IPS DF 6.9 (cell line): ENCODE data around the gene JARID2.

Source experiments
- DNase-seq: peaks from one replicate; pipeline ENCODE4 v3.0.0-alpha.2; 2013; ENCODE audit warnings: low read depth, low spot score
- H3K27ac ChIP-seq: one replicate; pipeline ENCODE4 v1.5.1; 2013; ENCODE audit warnings: low read length, control low read depth
- H3K27me3 ChIP-seq: 2 replicates; pipeline ENCODE4 v1.6.1; 2013; ENCODE audit warnings: mild to moderate bottlenecking, low read length; ENCODE audit not compliant: control insufficient read depth, insufficient read depth
- H3K36me3 ChIP-seq: 2 replicates; pipeline ENCODE4 v1.6.1; 2013; ENCODE audit warnings: low read length; ENCODE audit not compliant: control insufficient read depth, insufficient read depth
- H3K4me1 ChIP-seq: 2 replicates; pipeline ENCODE4 v1.6.1; 2013; ENCODE audit warnings: low read length; ENCODE audit not compliant: control insufficient read depth, insufficient read depth
- H3K4me3 ChIP-seq: 2 replicates; pipeline ENCODE4 v1.5.1; 2013; ENCODE audit warnings: mild to moderate bottlenecking, low read length
- H3K9me3 ChIP-seq: 2 replicates; pipeline ENCODE4 v1.6.1; 2013; ENCODE audit warnings: low read length, inconsistent platforms; ENCODE audit not compliant: control insufficient read depth, insufficient read depth
- WGBS: extraction: QIAGEN DNeasy Blood & Tissue Kit; methylation state at CpG from one replicate; pipeline ENCODE4 v1.1.7; 2013; ENCODE audit warnings: mixed read lengths, missing lambda C conversion rate; ENCODE audit not compliant: insufficient read length, insufficient coverage; 5-methylcytosine and 5-hydroxymethylcytosine counted together

Gene JARID2

GRCh38 chr6:15363523-15364400, 117.9 kb downstream of the JARID2 start:
- peaks cover 8% of the 10 kb centered on the region; the same call in 1 of the 2 replicates for H3K4me1 ChIP-seq
- H3K4me3 ChIP-seq, result no peak overlapping the region
- no peaks in the 10 kb centered on the region for H3K36me3 ChIP-seq
- H3K9me3 ChIP-seq, result no peaks in the 10 kb centered on the region
- H3K27me3 ChIP-seq, result no peaks in the 10 kb centered on the region
- WGBS, result no CpG with 5 or more reads among the region's 9 CpGs
- no peak overlapping the region for H3K27ac ChIP-seq
- DNase-seq, result no peak

- Histone ChIP-seq H3K27ac (no peak overlapping the region), H3K36me3 (no peaks in the 10 kb centered on the region), H3K27me3 (no peaks in the 10 kb centered on the region), H3K4me1 (peaks cover 6% of the 10 kb centered on the region; the same call in 1 of the 2 replicates), H3K9me3 (no peaks in the 10 kb centered on the region), H3K4me3 (no peak overlapping the region)
- no CpG with 5 or more reads among the region's 6 CpGs for WGBS
- no peak for DNase-seq
Observed at GRCh38 chr6:15364401-15365037, 118.7 kb downstream of the JARID2 start.

- H3K36me3 ChIP-seq, result no peaks in the 10 kb centered on the region
- H3K4me3 ChIP-seq, result no peak overlapping the region
- no CpG with 5 or more reads among the region's 13 CpGs for WGBS
- no peak overlapping the region for H3K27ac ChIP-seq
- DNase-seq, result no peak
- H3K27me3 ChIP-seq, result no peaks in the 10 kb centered on the region
- no peaks in the 10 kb centered on the region for H3K9me3 ChIP-seq
- peaks cover 8% of the 10 kb centered on the region; the same call in 1 of the 2 replicates for H3K4me1 ChIP-seq
Observed at GRCh38 chr6:15365273-15365687, 119.4 kb downstream of the JARID2 start.

GRCh38 chr6:15366003-15366535, 120.2 kb downstream of the JARID2 start:
- H3K4me3 ChIP-seq, result no peak overlapping the region
- H3K27ac ChIP-seq, result no peak overlapping the region
- no CpG with 5 or more reads among the region's 6 CpGs for WGBS

GRCh38 chr6:15366879-15367278, 121.0 kb downstream of the JARID2 start:
- H3K27ac ChIP-seq, result no peak overlapping the region
- WGBS, result no CpG with 5 or more reads among the region's 2 CpGs
- no peaks in the 10 kb centered on the region; the same call in 1 of the 2 replicates for H3K36me3 ChIP-seq
- H3K9me3 ChIP-seq, result no peaks in the 10 kb centered on the region
- H3K4me1 ChIP-seq, result peaks cover 8% of the 10 kb centered on the region; the same call in 1 of the 2 replicates
- DNase-seq, result no peak
- no peaks in the 10 kb centered on the region for H3K27me3 ChIP-seq
- no peak overlapping the region for H3K4me3 ChIP-seq

More at GRCh38 chr6:15366003-15366535, 120.2 kb downstream of the JARID2 start:
- DNase-seq, result no peak
- no peaks in the 10 kb centered on the region for H3K9me3 ChIP-seq
- no peaks in the 10 kb centered on the region for H3K36me3 ChIP-seq
- no peaks in the 10 kb centered on the region for H3K27me3 ChIP-seq
- H3K4me1 ChIP-seq, result peaks cover 7% of the 10 kb centered on the region; the same call in 1 of the 2 replicates

GRCh38 chr6:15368186-15368585, 122.3 kb downstream of the JARID2 start:
- H3K9me3 ChIP-seq, result no peaks in the 10 kb centered on the region
- H3K4me3 ChIP-seq, result no peak overlapping the region
- no peaks in the 10 kb centered on the region; the same call in 1 of the 2 replicates for H3K36me3 ChIP-seq
- DNase-seq, result no peak
- H3K4me1 ChIP-seq, result peaks cover 8% of the 10 kb centered on the region; the same call in 1 of the 2 replicates
- no peak overlapping the region for H3K27ac ChIP-seq
- H3K27me3 ChIP-seq, result no peaks in the 10 kb centered on the region

GRCh38 chr6:15368873-15369272, 123.0 kb downstream of the JARID2 start:
- DNase-seq, result no peak
- H3K27me3 ChIP-seq, result no peaks in the 10 kb centered on the region
- peaks cover 6% of the 10 kb centered on the region; the same call in 1 of the 2 replicates for H3K4me1 ChIP-seq
- no CpG with 5 or more reads among the region's 5 CpGs for WGBS
- H3K4me3 ChIP-seq, result no peak overlapping the region
- no peak overlapping the region for H3K27ac ChIP-seq
- H3K36me3 ChIP-seq, result no peaks in the 10 kb centered on the region; the same call in 1 of the 2 replicates
- H3K9me3 ChIP-seq, result no peaks in the 10 kb centered on the region

GRCh38 chr6:15369838-15370237, 124.0 kb downstream of the JARID2 start:
- Histone ChIP-seq H3K9me3 (no peaks in the 10 kb centered on the region), H3K36me3 (peaks cover 5% of the 10 kb centered on the region; the same call in 1 of the 2 replicates), H3K27ac (no peak overlapping the region), H3K27me3 (no peaks in the 10 kb centered on the region), H3K4me3 (no peak overlapping the region), H3K4me1 (peaks cover 3% of the 10 kb centered on the region; the same call in 1 of the 2 replicates)
- no CpG with 5 or more reads among the region's 4 CpGs for WGBS
- DNase-seq, result no peak

GRCh38 chr6:15370733-15371671, 125.1 kb downstream of the JARID2 start:
- Histone ChIP-seq H3K27ac (no peak overlapping the region), H3K27me3 (no peaks in the 10 kb centered on the region), H3K4me1 (peaks cover 3% of the 10 kb centered on the region; the same call in 1 of the 2 replicates), H3K4me3 (no peak overlapping the region), H3K36me3 (peaks cover 5% of the 10 kb centered on the region; the same call in 1 of the 2 replicates), H3K9me3 (no peaks in the 10 kb centered on the region)
- no peak for DNase-seq
- no CpG with 5 or more reads among the region's 4 CpGs for WGBS
